ENCODE measurements around the gene OSBPL10. TPM values are rescaled to one million over a fixed set of nuclear protein-coding genes. Genes with fewer than 3 reads are reported as not detected.

The OSBPL10 gene
- total and polyA plus RNA-seq, 4 donors, result 3.9 to 33.0 (median 13.1) TPM

DNA sequence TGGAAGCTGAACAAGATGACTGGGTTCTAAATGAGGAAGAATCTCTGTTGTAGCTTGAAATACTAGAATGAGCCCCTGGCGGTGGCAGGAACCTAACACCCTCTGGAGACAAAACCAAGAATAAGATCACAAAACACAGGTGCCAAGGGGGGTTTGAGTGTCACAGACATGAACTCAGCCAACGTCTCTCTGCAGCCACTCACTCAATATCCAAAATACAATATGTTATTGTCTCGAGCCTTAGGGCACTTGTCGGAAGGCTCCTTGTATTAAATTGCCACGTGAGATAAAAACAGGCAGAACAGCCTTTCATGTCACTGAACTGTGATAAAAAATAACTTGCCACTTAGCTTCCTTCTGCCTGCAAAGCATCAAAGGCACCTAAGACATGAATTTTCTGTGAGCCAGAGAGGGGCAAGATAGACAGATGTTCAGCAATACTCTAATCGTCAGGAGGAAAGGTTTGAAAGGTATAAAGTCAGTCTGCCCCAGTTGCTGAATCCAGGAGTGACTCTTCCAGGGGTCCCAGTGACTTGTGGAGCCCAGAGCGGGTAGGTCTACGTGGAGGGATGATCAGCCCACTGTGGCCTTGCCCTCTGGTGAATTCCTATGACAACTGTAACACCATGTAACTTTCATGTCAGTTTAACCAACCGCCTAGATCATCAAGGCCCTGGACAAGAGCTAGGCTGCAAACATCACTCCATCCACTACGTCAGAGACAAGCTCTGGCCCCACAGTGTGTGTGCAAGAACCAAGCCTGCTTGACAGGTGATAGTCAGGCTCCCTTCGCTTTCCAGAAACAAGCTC, 165.2 kb downstream of the OSBPL10 start:
- Histone ChIP-seq H3K9ac (ENCODE audit: insufficient read depth in 1 of 2, low read length in 2 of 2) (no peak overlapping the region), H3K27me3 (ENCODE audit: control insufficient read depth in 3 of 3, insufficient read depth in 3 of 3, low read length in 2 of 3) (no peaks in the 10 kb centered on the region), H3K36me3 (ENCODE audit: control insufficient read depth in 4 of 4, insufficient read depth in 4 of 4, low read length in 4 of 4) (no peaks in the 10 kb centered on the region), H3K4me3 (no peak overlapping the region), H3K27ac (ENCODE audit: low read depth in 1 of 2, low read length in 1 of 2) (no peak overlapping the region), H3K9me3 (ENCODE audit: control insufficient read depth in 4 of 4, insufficient read depth in 3 of 4, low read length in 3 of 4) (no peaks in the 10 kb centered on the region), H3K4me1 (ENCODE audit: control insufficient read depth in 5 of 5, insufficient read depth in 5 of 5, low read length in 5 of 5) (peaks cover 0 to 6% (median 0%) of the 10 kb centered on the region in 5 donors)
- WGBS, 2 donors, result 55 to 57% methylated on average over 11 of the region's 11 CpGs
- ATAC-seq (ENCODE audit: insufficient read depth, low FRiP score) (no peak), DNase-seq (no peak)
- TF ChIP-seq, protein P1, sequence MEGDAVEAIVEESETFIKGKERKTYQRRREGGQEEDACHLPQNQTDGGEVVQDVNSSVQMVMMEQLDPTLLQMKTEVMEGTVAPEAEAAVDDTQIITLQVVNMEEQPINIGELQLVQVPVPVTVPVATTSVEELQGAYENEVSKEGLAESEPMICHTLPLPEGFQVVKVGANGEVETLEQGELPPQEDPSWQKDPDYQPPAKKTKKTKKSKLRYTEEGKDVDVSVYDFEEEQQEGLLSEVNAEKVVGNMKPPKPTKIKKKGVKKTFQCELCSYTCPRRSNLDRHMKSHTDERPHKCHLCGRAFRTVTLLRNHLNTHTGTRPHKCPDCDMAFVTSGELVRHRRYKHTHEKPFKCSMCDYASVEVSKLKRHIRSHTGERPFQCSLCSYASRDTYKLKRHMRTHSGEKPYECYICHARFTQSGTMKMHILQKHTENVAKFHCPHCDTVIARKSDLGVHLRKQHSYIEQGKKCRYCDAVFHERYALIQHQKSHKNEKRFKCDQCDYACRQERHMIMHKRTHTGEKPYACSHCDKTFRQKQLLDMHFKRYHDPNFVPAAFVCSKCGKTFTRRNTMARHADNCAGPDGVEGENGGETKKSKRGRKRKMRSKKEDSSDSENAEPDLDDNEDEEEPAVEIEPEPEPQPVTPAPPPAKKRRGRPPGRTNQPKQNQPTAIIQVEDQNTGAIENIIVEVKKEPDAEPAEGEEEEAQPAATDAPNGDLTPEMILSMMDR (IDR thresholded peaks at IDR 0.05; ENCODE audit: control extremely low read depth, extremely low read depth), result no peak

DNA sequence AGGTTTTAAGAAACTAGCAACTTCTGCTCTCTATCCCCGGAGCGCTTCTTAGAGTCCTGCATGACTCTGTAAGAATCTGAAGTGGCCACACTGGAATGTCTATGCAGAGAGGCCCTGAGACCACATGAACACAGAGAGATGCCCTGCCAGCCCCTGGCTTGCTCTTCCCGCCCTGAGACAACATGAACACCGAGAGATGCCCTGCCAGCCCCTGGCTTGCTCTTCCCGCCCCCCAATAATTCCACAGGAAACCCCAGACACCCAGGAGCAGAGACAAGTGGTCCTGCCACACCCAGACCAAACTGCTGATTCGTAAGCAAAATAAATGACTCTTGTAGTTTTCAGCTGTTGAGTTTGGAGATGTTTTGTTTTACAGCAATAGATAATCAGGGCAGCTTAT, 166.1 kb downstream of the OSBPL10 start:
- H3K4me3 ChIP-seq, result no peak overlapping the region
- H3K9ac ChIP-seq (ENCODE audit: insufficient read depth in 1 of 2, low read length in 2 of 2), result no peak overlapping the region
- TF ChIP-seq, protein P1 (IDR thresholded peaks at IDR 0.05; ENCODE audit: control extremely low read depth, extremely low read depth), result no peak
- H3K4me1 ChIP-seq (ENCODE audit: control insufficient read depth in 5 of 5, insufficient read depth in 5 of 5, low read length in 5 of 5), result peaks cover 0 to 6% (median 0%) of the 10 kb centered on the region in 5 donors
- H3K9me3 ChIP-seq (ENCODE audit: control insufficient read depth in 4 of 4, insufficient read depth in 3 of 4, low read length in 3 of 4), result no peaks in the 10 kb centered on the region
- WGBS, 2 donors, result 69 to 87% methylated on average over 5 to 6 of the region's 6 CpGs
- H3K27ac ChIP-seq (ENCODE audit: low read depth in 1 of 2, low read length in 1 of 2), result no peak overlapping the region
- DNase-seq (no peak), ATAC-seq (ENCODE audit: insufficient read depth, low FRiP score) (no peak)
- H3K36me3 ChIP-seq (ENCODE audit: control insufficient read depth in 4 of 4, insufficient read depth in 4 of 4, low read length in 4 of 4), result no peaks in the 10 kb centered on the region
- no peaks in the 10 kb centered on the region for H3K27me3 ChIP-seq (ENCODE audit: control insufficient read depth in 3 of 3, insufficient read depth in 3 of 3, low read length in 2 of 3)

- ATAC-seq (ENCODE audit: insufficient read depth, low FRiP score) (no peak), DNase-seq (no peak)
- Histone ChIP-seq H3K27me3 (ENCODE audit: control insufficient read depth in 3 of 3, insufficient read depth in 3 of 3, low read length in 2 of 3) (no peaks in the 10 kb centered on the region), H3K9ac (ENCODE audit: insufficient read depth in 1 of 2, low read length in 2 of 2) (no peak overlapping the region), H3K4me3 (no peak overlapping the region), H3K36me3 (ENCODE audit: control insufficient read depth in 4 of 4, insufficient read depth in 4 of 4, low read length in 4 of 4) (no peaks in the 10 kb centered on the region), H3K4me1 (ENCODE audit: control insufficient read depth in 5 of 5, insufficient read depth in 5 of 5, low read length in 5 of 5) (peaks cover 0 to 6% (median 0%) of the 10 kb centered on the region in 5 donors), H3K27ac (ENCODE audit: low read depth in 1 of 2, low read length in 1 of 2) (no peak overlapping the region), H3K9me3 (ENCODE audit: control insufficient read depth in 4 of 4, insufficient read depth in 3 of 4, low read length in 3 of 4) (no peaks in the 10 kb centered on the region)
- TF ChIP-seq, protein P1 (IDR thresholded peaks at IDR 0.05; ENCODE audit: control extremely low read depth, extremely low read depth), result no peak
- WGBS, 2 donors, result 94 to 98% methylated on average over 7 of the region's 7 CpGs
Measured at GRCh38 chr3:31813686-31814085, 167.4 kb downstream of the OSBPL10 start.
